ENCODE measurements around the gene CACNA1D. TPM values are rescaled to one million over a fixed set of nuclear protein-coding genes. Genes with fewer than 3 reads are reported as not detected.

The CACNA1D gene
- total RNA-seq, 5 donors from 2014 or later (not counting 1 experiment from before 2014, with no cell fraction given), result 0.09 to 0.47 (median 0.34) TPM; not detected in 1

GRCh38 chr3:53724566-53724965 is 230.2 kb downstream of the CACNA1D start:
- DNase-seq (no peak), ATAC-seq (replicated peaks in 1 of 4) (no peak)
- H3K36me3 Mint-ChIP-seq, result no peaks in the 10 kb centered on the region
- Histone ChIP-seq H3K9me3 (no peaks in the 10 kb centered on the region), H3K27me3 (replicated peaks in 1 of 2; ENCODE audit: control insufficient read depth in 2 of 2, extremely low read depth in 1 of 2, insufficient read depth in 2 of 2, low read length in 1 of 2) (peaks cover 0 to 7% of the 10 kb centered on the region in 2 experiments), H3K27ac (ENCODE audit: low read length) (no peak overlapping the region), H3K4me1 (ENCODE audit: control insufficient read depth in 1 of 2, extremely low read depth in 1 of 2, insufficient read depth in 2 of 2, low read length in 2 of 2) (no peaks in the 10 kb centered on the region), H3K36me3 (ENCODE audit: control insufficient read depth in 2 of 2, extremely low read depth in 1 of 2, insufficient read depth in 1 of 2, low read length in 1 of 2) (no peaks in the 10 kb centered on the region), H3K4me3 (ENCODE audit: control insufficient read depth in 1 of 2, extremely low read depth in 1 of 2, low read length in 1 of 2) (no peak overlapping the region)
- H3K4me1 Mint-ChIP-seq, result no peaks in the 10 kb centered on the region
- no CpG with 5 or more reads among the region's 2 CpGs for WGBS (ENCODE audit: insufficient coverage)
- H3K27me3 Mint-ChIP-seq, result peaks cover 32 to 44% of the 10 kb centered on the region in 2 donors
- H3K27ac Mint-ChIP-seq, result no peak overlapping the region
- H3K4me3 Mint-ChIP-seq, result no peak overlapping the region
- H3K9me3 Mint-ChIP-seq, result no peaks in the 10 kb centered on the region
- ChIA-PET CTCF (no interaction called here), POLR2A (no interaction called here)

- Mint-ChIP-seq H3K36me3 (no peaks in the 10 kb centered on the region), H3K4me1 (no peaks in the 10 kb centered on the region), H3K27me3 (peaks cover 31 to 44% of the 10 kb centered on the region in 2 donors), H3K27ac (no peak overlapping the region), H3K9me3 (no peaks in the 10 kb centered on the region), H3K4me3 (no peak overlapping the region)
- H3K9me3 ChIP-seq, result no peaks in the 10 kb centered on the region
- DNase-seq (no peak), ATAC-seq (replicated peaks in 1 of 4) (no peak)
- ChIA-PET POLR2A (no interaction called here), CTCF (no interaction called here)
- 67% methylated on average over 1 of the region's 5 CpGs for WGBS (ENCODE audit: insufficient coverage)
- H3K4me3 ChIP-seq (ENCODE audit: control insufficient read depth in 1 of 2, extremely low read depth in 1 of 2, low read length in 1 of 2), result no peak overlapping the region
- no peaks in the 10 kb centered on the region for H3K36me3 ChIP-seq (ENCODE audit: control insufficient read depth in 2 of 2, extremely low read depth in 1 of 2, insufficient read depth in 1 of 2, low read length in 1 of 2)
- H3K4me1 ChIP-seq (ENCODE audit: control insufficient read depth in 1 of 2, extremely low read depth in 1 of 2, insufficient read depth in 2 of 2, low read length in 2 of 2), result no peaks in the 10 kb centered on the region
- no peak overlapping the region for H3K27ac ChIP-seq (ENCODE audit: low read length)
- H3K27me3 ChIP-seq (replicated peaks in 1 of 2; ENCODE audit: control insufficient read depth in 2 of 2, extremely low read depth in 1 of 2, insufficient read depth in 2 of 2, low read length in 1 of 2), result peaks cover 0 to 8% of the 10 kb centered on the region in 2 experiments
Measured at GRCh38 chr3:53725387-53725995, 231.1 kb downstream of the CACNA1D start.

GRCh38 chr3:53726643-53727042 is 232.2 kb downstream of the CACNA1D start:
- H3K4me1 ChIP-seq (ENCODE audit: control insufficient read depth in 1 of 2, extremely low read depth in 1 of 2, insufficient read depth in 2 of 2, low read length in 2 of 2), result no peaks in the 10 kb centered on the region
- DNase-seq (no peak), ATAC-seq (replicated peaks in 1 of 4) (no peak)
- no peak overlapping the region for H3K27ac ChIP-seq (ENCODE audit: low read length)
- H3K4me3 ChIP-seq (ENCODE audit: control insufficient read depth in 1 of 2, extremely low read depth in 1 of 2, low read length in 1 of 2), result no peak overlapping the region
- Mint-ChIP-seq H3K36me3 (no peaks in the 10 kb centered on the region), H3K9me3 (no peaks in the 10 kb centered on the region), H3K4me3 (no peak overlapping the region), H3K27ac (no peak overlapping the region), H3K27me3 (peaks cover 31 to 49% of the 10 kb centered on the region in 2 donors), H3K4me1 (no peaks in the 10 kb centered on the region)
- CTCF ChIA-PET, result no interaction called here
- POLR2A ChIA-PET, result no interaction called here
- H3K27me3 ChIP-seq (replicated peaks in 1 of 2; ENCODE audit: control insufficient read depth in 2 of 2, extremely low read depth in 1 of 2, insufficient read depth in 2 of 2, low read length in 1 of 2), result peaks cover 0 to 10% of the 10 kb centered on the region in 2 experiments
- no peaks in the 10 kb centered on the region for H3K9me3 ChIP-seq
- WGBS (ENCODE audit: insufficient coverage), result 95% methylated on average over 5 of the region's 9 CpGs
- no peaks in the 10 kb centered on the region for H3K36me3 ChIP-seq (ENCODE audit: control insufficient read depth in 2 of 2, extremely low read depth in 1 of 2, insufficient read depth in 1 of 2, low read length in 1 of 2)

GRCh38 chr3:53728606-53729005 is 234.2 kb downstream of the CACNA1D start:
- DNase-seq (no peak), ATAC-seq (replicated peaks in 1 of 4) (no peak)
- H3K4me3 ChIP-seq (ENCODE audit: control insufficient read depth in 1 of 2, extremely low read depth in 1 of 2, low read length in 1 of 2), result no peak overlapping the region
- Mint-ChIP-seq H3K27me3 (peaks cover 31 to 35% of the 10 kb centered on the region in 2 donors), H3K9me3 (no peaks in the 10 kb centered on the region), H3K4me1 (no peaks in the 10 kb centered on the region), H3K27ac (no peak overlapping the region), H3K4me3 (no peak overlapping the region), H3K36me3 (no peaks in the 10 kb centered on the region)
- no peaks in the 10 kb centered on the region for H3K9me3 ChIP-seq
- CTCF ChIA-PET, result no interaction called here
- POLR2A ChIA-PET, result no interaction called here
- no peaks in the 10 kb centered on the region for H3K36me3 ChIP-seq (ENCODE audit: control insufficient read depth in 2 of 2, extremely low read depth in 1 of 2, insufficient read depth in 1 of 2, low read length in 1 of 2)
- no peaks in the 10 kb centered on the region for H3K4me1 ChIP-seq (ENCODE audit: control insufficient read depth in 1 of 2, extremely low read depth in 1 of 2, insufficient read depth in 2 of 2, low read length in 2 of 2)
- peaks cover 0 to 19% of the 10 kb centered on the region in 2 experiments for H3K27me3 ChIP-seq (replicated peaks in 1 of 2; ENCODE audit: control insufficient read depth in 2 of 2, extremely low read depth in 1 of 2, insufficient read depth in 2 of 2, low read length in 1 of 2)
- no peak overlapping the region for H3K27ac ChIP-seq (ENCODE audit: low read length)

- peaks cover 28 to 30% of the 10 kb centered on the region in 2 donors for H3K27me3 Mint-ChIP-seq
- H3K4me3 Mint-ChIP-seq, result no peak overlapping the region
- H3K4me1 ChIP-seq (ENCODE audit: control insufficient read depth in 1 of 2, extremely low read depth in 1 of 2, insufficient read depth in 2 of 2, low read length in 2 of 2), result no peaks in the 10 kb centered on the region
- CTCF ChIA-PET, result no interaction called here
- H3K27ac Mint-ChIP-seq, result no peak overlapping the region
- H3K27ac ChIP-seq (ENCODE audit: low read length), result no peak overlapping the region
- no peaks in the 10 kb centered on the region for H3K36me3 ChIP-seq (ENCODE audit: control insufficient read depth in 2 of 2, extremely low read depth in 1 of 2, insufficient read depth in 1 of 2, low read length in 1 of 2)
- no peaks in the 10 kb centered on the region for H3K4me1 Mint-ChIP-seq
- H3K9me3 Mint-ChIP-seq, result no peaks in the 10 kb centered on the region
- H3K4me3 ChIP-seq (ENCODE audit: control insufficient read depth in 1 of 2, extremely low read depth in 1 of 2, low read length in 1 of 2), result no peak overlapping the region
- H3K9me3 ChIP-seq, result no peaks in the 10 kb centered on the region
- POLR2A ChIA-PET, result no interaction called here
- H3K27me3 ChIP-seq (replicated peaks in 1 of 2; ENCODE audit: control insufficient read depth in 2 of 2, extremely low read depth in 1 of 2, insufficient read depth in 2 of 2, low read length in 1 of 2), result peaks cover 0 to 19% of the 10 kb centered on the region in 2 experiments
- DNase-seq (no peak), ATAC-seq (replicated peaks in 1 of 4) (no peak)
- WGBS (ENCODE audit: insufficient coverage), result 64% methylated on average over 3 of the region's 6 CpGs
- no peaks in the 10 kb centered on the region for H3K36me3 Mint-ChIP-seq
Measured at GRCh38 chr3:53729159-53729558, 234.7 kb downstream of the CACNA1D start.

- H3K36me3 ChIP-seq (ENCODE audit: control insufficient read depth in 2 of 2, extremely low read depth in 1 of 2, insufficient read depth in 1 of 2, low read length in 1 of 2), result no peaks in the 10 kb centered on the region
- H3K27ac Mint-ChIP-seq, result no peak overlapping the region
- H3K36me3 Mint-ChIP-seq, result no peaks in the 10 kb centered on the region
- H3K4me1 Mint-ChIP-seq, result no peaks in the 10 kb centered on the region
- no peaks in the 10 kb centered on the region for H3K9me3 ChIP-seq
- H3K27me3 Mint-ChIP-seq, result peaks cover 28 to 30% of the 10 kb centered on the region in 2 donors
- H3K4me1 ChIP-seq (ENCODE audit: control insufficient read depth in 1 of 2, extremely low read depth in 1 of 2, insufficient read depth in 2 of 2, low read length in 2 of 2), result no peaks in the 10 kb centered on the region
- H3K27me3 ChIP-seq (replicated peaks in 1 of 2; ENCODE audit: control insufficient read depth in 2 of 2, extremely low read depth in 1 of 2, insufficient read depth in 2 of 2, low read length in 1 of 2), result peaks cover 0 to 19% of the 10 kb centered on the region in 2 experiments
- ChIA-PET CTCF (no interaction called here), POLR2A (no interaction called here)
- H3K27ac ChIP-seq (ENCODE audit: low read length), result no peak overlapping the region
- no peak overlapping the region for H3K4me3 Mint-ChIP-seq
- ATAC-seq (replicated peaks in 1 of 4) (no peak), DNase-seq (no peak)
- no peak overlapping the region for H3K4me3 ChIP-seq (ENCODE audit: control insufficient read depth in 1 of 2, extremely low read depth in 1 of 2, low read length in 1 of 2)
- H3K9me3 Mint-ChIP-seq, result no peaks in the 10 kb centered on the region
- 63% methylated on average over 2 of the region's 2 CpGs for WGBS (ENCODE audit: insufficient coverage)
Measured at GRCh38 chr3:53729618-53730017, 235.2 kb downstream of the CACNA1D start.

GRCh38 chr3:53730576-53730975 is 236.2 kb downstream of the CACNA1D start:
- Mint-ChIP-seq H3K27me3 (peaks cover 22 to 23% of the 10 kb centered on the region in 2 donors), H3K4me3 (no peak overlapping the region), H3K27ac (no peak overlapping the region), H3K36me3 (no peaks in the 10 kb centered on the region), H3K9me3 (no peaks in the 10 kb centered on the region), H3K4me1 (no peaks in the 10 kb centered on the region)
- Histone ChIP-seq H3K9me3 (no peaks in the 10 kb centered on the region), H3K4me1 (ENCODE audit: control insufficient read depth in 1 of 2, extremely low read depth in 1 of 2, insufficient read depth in 2 of 2, low read length in 2 of 2) (no peaks in the 10 kb centered on the region), H3K4me3 (ENCODE audit: control insufficient read depth in 1 of 2, extremely low read depth in 1 of 2, low read length in 1 of 2) (no peak overlapping the region), H3K27me3 (replicated peaks in 1 of 2; ENCODE audit: control insufficient read depth in 2 of 2, extremely low read depth in 1 of 2, insufficient read depth in 2 of 2, low read length in 1 of 2) (peaks cover 0 to 19% of the 10 kb centered on the region in 2 experiments), H3K36me3 (ENCODE audit: control insufficient read depth in 2 of 2, extremely low read depth in 1 of 2, insufficient read depth in 1 of 2, low read length in 1 of 2) (no peaks in the 10 kb centered on the region), H3K27ac (ENCODE audit: low read length) (no peak overlapping the region)
- POLR2A ChIA-PET, result no interaction called here
- ATAC-seq (replicated peaks in 1 of 4) (no peak), DNase-seq (no peak)
- CTCF ChIA-PET, result no interaction called here
- 89% methylated on average over 5 of the region's 8 CpGs for WGBS (ENCODE audit: insufficient coverage)

Data from T-cell (primary cell).